KMS-11 (cell line): ENCODE results near the gene LTB4R.

ENCODE experiments used
- H2AFZ ChIP-seq: fragments of 200-600 bp; sonication (generic); 2 replicates; pipeline ENCODE4 v1.6.1; 2016; ENCODE audit warnings: antibody characterized with exemption, mixed run types, low read depth
- H3K27ac ChIP-seq: fragments of 200-600 bp; sonication (generic); 2 replicates; pipeline ENCODE4 v1.6.1; 2016; ENCODE audit warnings: mild to moderate bottlenecking, mixed run types
- H3K27me3 ChIP-seq: fragments of 200-600 bp; sonication (generic); 2 replicates; pipeline ENCODE4 v1.6.1; 2017; ENCODE audit warnings: mild to moderate bottlenecking, low read depth, mixed run types, moderate library complexity; ENCODE audit not compliant: insufficient read depth
- H3K36me3 ChIP-seq: fragments of 200-600 bp; sonication (generic); 2 replicates; pipeline ENCODE4 v1.6.1; 2017; ENCODE audit warnings: mild to moderate bottlenecking, mixed run types; ENCODE audit not compliant: insufficient read depth
- H3K4me1 ChIP-seq: fragments of 200-600 bp; sonication (generic); 2 replicates; pipeline ENCODE4 v1.6.1; 2016; ENCODE audit warnings: mild to moderate bottlenecking, low read depth, mixed run types; ENCODE audit not compliant: poor library complexity, severe bottlenecking
- H3K4me2 ChIP-seq: fragments of 200-600 bp; sonication (generic); 2 replicates; pipeline ENCODE4 v1.7.0; 2016; ENCODE audit warnings: mild to moderate bottlenecking, mixed run types
- H3K4me3 ChIP-seq: fragments of 200-600 bp; sonication (generic); IDR thresholded peaks from 2 replicates; pipeline ENCODE4 v1.6.1; 2017; ENCODE audit warnings: low read depth, low read length, mixed read lengths; ENCODE audit not compliant: insufficient read depth
- H3K79me2 ChIP-seq: fragments of 200-600 bp; sonication (generic); 2 replicates; pipeline ENCODE4 v1.6.1; 2016; ENCODE audit warnings: low read depth, mixed run types; ENCODE audit not compliant: insufficient read depth
- H3K9ac ChIP-seq: fragments of 200-600 bp; sonication (generic); 2 replicates; pipeline ENCODE4 v1.6.1; 2016; ENCODE audit warnings: mild to moderate bottlenecking, mixed run types
- H4K20me1 ChIP-seq: fragments of 200-600 bp; sonication (generic); 2 replicates; pipeline ENCODE4 v1.6.1; 2016; ENCODE audit warnings: mild to moderate bottlenecking, mixed run types; ENCODE audit not compliant: insufficient read depth
- TF ChIP-seq, protein P1 (sequence below): fragments of 200-600 bp; sonication (generic); conservative IDR thresholded peaks from 2 replicates; pipeline ENCODE4 v1.6.1; 2017; ENCODE audit warnings: low read depth, mild to moderate bottlenecking, antibody characterized with exemption, low read length, moderate library complexity, mixed read lengths

Gene LTB4R

GRCh38 chr14:24277071-24277470 is 34.2 kb upstream of the LTB4R start:
- H3K4me1 ChIP-seq: peaks cover 27% of the 10 kb centered on the region
- no peaks in the 10 kb centered on the region for H3K27me3 ChIP-seq
- H3K4me2 ChIP-seq: no peak overlapping the region
- no peak overlapping the region for H3K27ac ChIP-seq
- no peaks in the 10 kb centered on the region for H4K20me1 ChIP-seq
- TF ChIP-seq, protein P1, sequence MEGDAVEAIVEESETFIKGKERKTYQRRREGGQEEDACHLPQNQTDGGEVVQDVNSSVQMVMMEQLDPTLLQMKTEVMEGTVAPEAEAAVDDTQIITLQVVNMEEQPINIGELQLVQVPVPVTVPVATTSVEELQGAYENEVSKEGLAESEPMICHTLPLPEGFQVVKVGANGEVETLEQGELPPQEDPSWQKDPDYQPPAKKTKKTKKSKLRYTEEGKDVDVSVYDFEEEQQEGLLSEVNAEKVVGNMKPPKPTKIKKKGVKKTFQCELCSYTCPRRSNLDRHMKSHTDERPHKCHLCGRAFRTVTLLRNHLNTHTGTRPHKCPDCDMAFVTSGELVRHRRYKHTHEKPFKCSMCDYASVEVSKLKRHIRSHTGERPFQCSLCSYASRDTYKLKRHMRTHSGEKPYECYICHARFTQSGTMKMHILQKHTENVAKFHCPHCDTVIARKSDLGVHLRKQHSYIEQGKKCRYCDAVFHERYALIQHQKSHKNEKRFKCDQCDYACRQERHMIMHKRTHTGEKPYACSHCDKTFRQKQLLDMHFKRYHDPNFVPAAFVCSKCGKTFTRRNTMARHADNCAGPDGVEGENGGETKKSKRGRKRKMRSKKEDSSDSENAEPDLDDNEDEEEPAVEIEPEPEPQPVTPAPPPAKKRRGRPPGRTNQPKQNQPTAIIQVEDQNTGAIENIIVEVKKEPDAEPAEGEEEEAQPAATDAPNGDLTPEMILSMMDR: no peak
- H3K9ac ChIP-seq: no peak overlapping the region
- no peaks in the 10 kb centered on the region for H3K36me3 ChIP-seq
- H3K4me3 ChIP-seq: no peak overlapping the region
- H2AFZ ChIP-seq: no peak overlapping the region
- no peaks in the 10 kb centered on the region for H3K79me2 ChIP-seq

DNA sequence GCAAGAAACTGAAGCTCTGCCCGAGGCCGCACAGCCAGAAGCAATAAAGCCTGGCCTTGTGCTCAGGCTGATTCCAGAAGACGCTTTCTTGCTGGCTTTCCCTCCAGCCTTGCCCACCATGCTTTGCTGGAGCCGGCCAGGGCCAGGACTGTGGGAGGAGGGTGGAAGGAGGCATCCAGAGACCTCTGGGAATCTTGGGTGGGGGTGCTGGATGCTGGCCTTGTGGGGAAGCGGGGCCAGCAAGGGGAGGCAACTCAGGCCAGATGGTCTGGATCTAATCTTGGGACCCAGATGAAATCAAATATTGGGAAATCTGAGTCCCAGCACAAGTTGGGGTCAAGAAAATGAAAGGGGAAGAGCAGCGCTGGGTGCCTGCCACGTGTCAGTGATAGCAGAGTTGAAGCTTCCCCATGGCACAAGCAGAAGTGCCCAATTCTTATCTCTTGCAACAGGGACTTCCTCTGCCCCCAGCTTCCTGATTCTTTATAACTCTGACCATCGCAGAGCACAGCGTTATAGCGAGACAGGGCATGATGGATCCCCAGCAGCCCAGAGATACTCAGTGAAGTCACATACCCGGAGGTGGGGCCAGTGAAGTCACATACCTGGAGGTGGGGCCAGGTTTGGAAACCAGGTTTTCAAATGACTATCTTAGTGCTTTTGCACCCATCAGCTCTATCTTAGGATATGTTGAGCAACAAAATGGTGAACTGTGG is 33.5 kb upstream of the LTB4R start:
- Histone ChIP-seq H2AFZ (no peak overlapping the region), H4K20me1 (no peaks in the 10 kb centered on the region), H3K4me3 (no peak overlapping the region), H3K27ac (no peak overlapping the region), H3K9ac (no peak overlapping the region), H3K4me2 (no peak overlapping the region), H3K79me2 (no peaks in the 10 kb centered on the region), H3K27me3 (no peaks in the 10 kb centered on the region), H3K4me1 (peaks cover 21% of the 10 kb centered on the region), H3K36me3 (no peaks in the 10 kb centered on the region)
- TF ChIP-seq, protein P1: no peak

GRCh38 chr14:24278424-24278823 is 32.9 kb upstream of the LTB4R start:
- H3K79me2 ChIP-seq: no peaks in the 10 kb centered on the region
- H3K27ac ChIP-seq: no peak overlapping the region
- no peaks in the 10 kb centered on the region for H3K27me3 ChIP-seq
- no peaks in the 10 kb centered on the region for H3K36me3 ChIP-seq
- TF ChIP-seq, protein P1: no peak
- no peak overlapping the region for H3K9ac ChIP-seq
- no peak overlapping the region for H2AFZ ChIP-seq
- H4K20me1 ChIP-seq: no peaks in the 10 kb centered on the region
- peaks cover 19% of the 10 kb centered on the region for H3K4me1 ChIP-seq
- H3K4me3 ChIP-seq: no peak overlapping the region
- no peak overlapping the region for H3K4me2 ChIP-seq

- H3K79me2 ChIP-seq: no peaks in the 10 kb centered on the region
- H3K27ac ChIP-seq: no peak overlapping the region
- no peak overlapping the region for H3K4me2 ChIP-seq
Observed at GRCh38 chr14:24279301-24280186, 31.8 kb upstream of the LTB4R start.

More at GRCh38 chr14:24279301-24280186, 31.8 kb upstream of the LTB4R start:
- H4K20me1 ChIP-seq: no peaks in the 10 kb centered on the region
- no peak overlapping the region for H3K9ac ChIP-seq
- TF ChIP-seq, protein P1: no peak
- no peaks in the 10 kb centered on the region for H3K36me3 ChIP-seq
- no peaks in the 10 kb centered on the region for H3K27me3 ChIP-seq
- no peak overlapping the region for H3K4me3 ChIP-seq
- H2AFZ ChIP-seq: no peak overlapping the region
- H3K4me1 ChIP-seq: peaks cover 8% of the 10 kb centered on the region
